ENCODE data around the gene HTR1E. TPM values are rescaled to one million over a fixed set of nuclear protein-coding genes. Genes with fewer than 3 reads are reported as not detected.

The HTR1E gene
- polyA plus RNA-seq, 1 donor, result 0.07 TPM

DNA sequence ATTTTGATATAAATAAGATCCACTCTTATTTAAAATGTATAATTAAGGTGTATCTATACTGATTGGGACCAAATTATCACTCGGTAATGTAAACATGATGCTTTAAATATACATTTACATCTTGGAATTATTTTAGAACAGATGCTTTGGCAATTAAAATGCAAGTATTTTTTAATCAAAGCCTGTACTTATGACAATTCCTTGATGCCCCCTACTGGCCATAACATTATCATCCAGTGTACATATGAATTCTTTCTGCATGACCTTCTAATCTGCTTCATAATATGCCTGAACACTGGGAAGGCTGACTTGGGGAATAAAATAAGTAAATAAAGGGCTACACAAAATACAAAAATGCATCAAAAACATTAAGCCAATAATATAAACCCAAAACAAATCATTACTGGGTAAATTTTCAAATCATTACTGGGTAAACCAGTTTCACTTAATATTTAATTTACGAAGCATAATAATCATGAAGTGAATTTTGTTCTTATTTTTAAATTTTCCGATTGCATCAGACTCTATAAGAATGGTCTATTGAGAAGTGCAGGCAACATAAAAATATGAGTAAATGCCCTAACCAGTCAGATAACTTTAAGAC is 92.5 kb downstream of the HTR1E start:
- no peaks in the 10 kb centered on the region for H3K27me3 ChIP-seq (ENCODE audit: control insufficient read depth, insufficient read depth, low read length)
- H3K9me3 ChIP-seq (ENCODE audit: control insufficient read depth, low read depth, low read length), result no peaks in the 10 kb centered on the region
- H3K27ac ChIP-seq (ENCODE audit: low read length), result no peak overlapping the region
- no peaks in the 10 kb centered on the region for H3K36me3 ChIP-seq (ENCODE audit: control insufficient read depth, insufficient read depth, low read length)
- no peak overlapping the region for H3K4me3 ChIP-seq (ENCODE audit: low read length)
- DNase-seq, result no peak
- 75% methylated on average over 2 of the region's 3 CpGs for WGBS (ENCODE audit: insufficient coverage, low lambda C conversion rate)
- H3K4me1 ChIP-seq (ENCODE audit: control insufficient read depth, insufficient read depth, low read length), result no peaks in the 10 kb centered on the region

DNA sequence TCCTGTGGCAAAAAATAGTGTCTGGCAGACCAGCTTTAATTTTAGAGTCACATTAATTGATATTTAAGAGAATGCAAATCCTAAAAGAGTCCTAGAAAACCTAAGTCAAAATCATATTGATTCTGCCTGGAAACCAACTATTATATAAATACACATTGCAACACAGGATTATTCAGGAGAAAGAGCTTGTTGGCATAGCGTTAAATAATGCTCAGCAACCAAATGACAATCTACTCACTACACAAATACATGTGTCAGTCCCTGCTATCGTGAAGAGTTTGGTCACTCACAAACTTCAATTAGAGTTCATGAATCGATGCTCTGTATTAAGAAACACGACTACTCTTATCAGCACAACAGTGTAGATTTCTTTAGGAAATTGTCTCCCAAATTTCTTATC is 103.4 kb downstream of the HTR1E start:
- H3K4me3 ChIP-seq (ENCODE audit: low read length), result no peak overlapping the region
- no peaks in the 10 kb centered on the region for H3K9me3 ChIP-seq (ENCODE audit: control insufficient read depth, low read depth, low read length)
- no peaks in the 10 kb centered on the region for H3K36me3 ChIP-seq (ENCODE audit: control insufficient read depth, insufficient read depth, low read length)
- H3K27ac ChIP-seq (ENCODE audit: low read length), result no peak overlapping the region
- WGBS (ENCODE audit: insufficient coverage, low lambda C conversion rate), result 100% methylated on average over 1 of the region's 4 CpGs
- H3K4me1 ChIP-seq (ENCODE audit: control insufficient read depth, insufficient read depth, low read length), result no peaks in the 10 kb centered on the region
- no peak for DNase-seq
- H3K27me3 ChIP-seq (ENCODE audit: control insufficient read depth, insufficient read depth, low read length), result no peaks in the 10 kb centered on the region

DNA sequence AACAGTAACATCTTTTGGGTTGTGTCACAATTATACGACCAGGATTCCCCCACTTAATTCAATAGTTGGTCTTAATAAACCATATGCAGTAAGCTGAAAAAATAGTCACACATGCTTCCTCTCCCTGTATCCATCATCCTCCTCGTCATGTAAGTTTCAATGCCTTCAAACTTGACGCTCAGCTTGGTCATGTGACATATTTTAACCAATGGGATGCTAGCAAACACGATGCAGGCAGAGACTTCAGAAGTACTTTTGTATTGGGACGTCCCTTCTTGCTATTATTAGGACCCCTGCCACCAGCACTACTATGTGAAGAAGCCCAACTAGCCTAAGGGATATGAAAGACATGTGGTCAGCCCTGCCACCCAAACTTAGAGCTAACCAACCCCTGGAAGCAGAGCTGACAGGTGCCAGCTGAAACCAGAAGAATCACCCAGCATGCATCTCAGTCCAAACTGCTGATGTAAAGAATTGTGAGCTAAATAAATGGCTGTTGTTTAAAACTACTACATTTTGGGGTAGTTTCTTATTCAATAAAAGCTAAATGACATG is 108.3 kb downstream of the HTR1E start:
- Histone ChIP-seq H3K27ac (ENCODE audit: low read length) (no peak overlapping the region), H3K9me3 (ENCODE audit: control insufficient read depth, low read depth, low read length) (no peaks in the 10 kb centered on the region), H3K4me1 (ENCODE audit: control insufficient read depth, insufficient read depth, low read length) (no peaks in the 10 kb centered on the region), H3K36me3 (ENCODE audit: control insufficient read depth, insufficient read depth, low read length) (no peaks in the 10 kb centered on the region), H3K27me3 (ENCODE audit: control insufficient read depth, insufficient read depth, low read length) (no peaks in the 10 kb centered on the region), H3K4me3 (ENCODE audit: low read length) (no peak overlapping the region)
- WGBS (ENCODE audit: insufficient coverage, low lambda C conversion rate), result no CpG with 5 or more reads among the region's 5 CpGs
- no peak for DNase-seq

DNA sequence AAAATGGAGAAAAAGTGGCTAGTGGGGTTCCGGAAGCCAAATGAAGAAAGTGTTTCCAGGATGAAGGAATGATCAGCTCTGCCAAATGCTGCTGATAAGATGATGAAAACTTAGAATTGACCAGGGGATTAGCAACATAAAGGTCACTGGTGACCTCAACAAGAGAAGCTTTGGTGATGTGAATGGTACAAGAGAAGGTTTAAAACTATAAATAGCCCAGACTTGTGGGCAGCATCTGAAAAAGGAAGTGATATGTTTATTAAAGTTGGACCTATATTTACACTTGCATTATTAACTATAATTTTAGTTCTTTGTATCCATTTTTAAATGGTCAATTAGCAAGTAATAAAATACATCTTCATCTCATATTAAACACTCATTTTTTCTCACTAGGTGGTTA is 112.5 kb downstream of the HTR1E start:
- no peak overlapping the region for H3K27ac ChIP-seq (ENCODE audit: low read length)
- WGBS (ENCODE audit: insufficient coverage, low lambda C conversion rate), result 100% methylated on average over 1 of the region's 1 CpG
- no peaks in the 10 kb centered on the region for H3K4me1 ChIP-seq (ENCODE audit: control insufficient read depth, insufficient read depth, low read length)
- H3K27me3 ChIP-seq (ENCODE audit: control insufficient read depth, insufficient read depth, low read length), result no peaks in the 10 kb centered on the region
- no peak for DNase-seq
- H3K9me3 ChIP-seq (ENCODE audit: control insufficient read depth, low read depth, low read length), result no peaks in the 10 kb centered on the region
- no peak overlapping the region for H3K4me3 ChIP-seq (ENCODE audit: low read length)
- no peaks in the 10 kb centered on the region for H3K36me3 ChIP-seq (ENCODE audit: control insufficient read depth, insufficient read depth, low read length)

DNA sequence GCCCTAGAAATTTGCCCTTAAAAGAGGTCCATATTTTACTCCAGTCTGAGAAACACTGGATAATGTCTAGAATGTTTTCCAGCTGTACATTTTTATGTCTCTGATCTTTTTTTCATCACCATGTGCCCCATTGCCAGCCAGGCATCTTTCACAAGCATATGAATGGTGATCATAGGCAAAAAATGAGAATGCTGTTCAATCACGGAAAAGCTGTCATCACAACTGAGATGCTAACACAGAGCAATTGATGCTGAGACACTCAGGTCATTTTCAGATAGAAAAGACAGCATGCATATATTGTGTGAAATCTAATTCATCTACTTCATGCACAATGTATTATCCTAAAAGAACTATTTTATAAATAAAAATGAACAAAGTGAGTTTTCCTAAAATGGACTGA is 116.0 kb downstream of the HTR1E start:
- no peak for DNase-seq
- no CpG with 5 or more reads among the region's 1 CpG for WGBS (ENCODE audit: insufficient coverage, low lambda C conversion rate)

DNA sequence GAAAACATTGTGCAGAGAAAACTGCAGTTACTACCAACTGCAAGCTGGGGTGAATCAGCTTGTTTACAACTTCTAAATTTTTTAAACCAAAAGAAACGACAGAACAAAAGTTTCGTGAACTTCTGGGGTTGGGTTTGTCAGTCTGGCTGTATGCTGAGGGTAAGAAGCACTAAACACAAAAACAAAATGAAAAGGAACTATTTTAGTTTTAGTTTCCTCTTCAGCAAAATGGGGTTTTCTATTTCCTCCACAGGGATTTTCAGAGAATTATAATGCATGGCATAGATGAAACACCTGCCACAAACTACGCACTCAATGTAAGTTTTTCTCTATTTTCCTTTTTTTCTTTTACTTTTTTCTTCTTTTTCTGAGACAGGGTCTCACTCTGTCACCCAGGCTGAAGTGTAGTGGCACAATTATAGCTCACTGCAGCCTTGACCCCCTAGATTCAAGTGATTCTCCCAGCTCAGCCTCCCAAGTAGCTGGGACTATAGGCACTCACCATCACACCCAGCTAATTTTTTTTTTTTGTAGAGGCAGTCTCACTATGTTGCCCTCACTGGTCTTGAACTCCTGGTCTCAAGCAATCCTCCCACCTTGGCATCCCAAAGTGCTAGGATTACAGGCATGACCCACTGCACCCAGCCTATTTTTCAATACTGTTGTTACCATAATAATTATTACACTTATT is 117.0 kb downstream of the HTR1E start:
- no peaks in the 10 kb centered on the region for H3K4me1 ChIP-seq (ENCODE audit: control insufficient read depth, insufficient read depth, low read length)
- DNase-seq, result no peak
- H3K9me3 ChIP-seq (ENCODE audit: control insufficient read depth, low read depth, low read length), result no peaks in the 10 kb centered on the region
- no peaks in the 10 kb centered on the region for H3K36me3 ChIP-seq (ENCODE audit: control insufficient read depth, insufficient read depth, low read length)
- WGBS (ENCODE audit: insufficient coverage, low lambda C conversion rate), result 95% methylated on average over 2 of the region's 3 CpGs
- H3K27me3 ChIP-seq (ENCODE audit: control insufficient read depth, insufficient read depth, low read length), result no peaks in the 10 kb centered on the region
- H3K27ac ChIP-seq (ENCODE audit: low read length), result no peak overlapping the region
- H3K4me3 ChIP-seq (ENCODE audit: low read length), result no peak overlapping the region

More for the DNA sequence above, 116.0 kb downstream of the HTR1E start:
- Histone ChIP-seq H3K27ac (ENCODE audit: low read length) (no peak overlapping the region), H3K36me3 (ENCODE audit: control insufficient read depth, insufficient read depth, low read length) (no peaks in the 10 kb centered on the region), H3K27me3 (ENCODE audit: control insufficient read depth, insufficient read depth, low read length) (no peaks in the 10 kb centered on the region), H3K4me3 (ENCODE audit: low read length) (no peak overlapping the region), H3K9me3 (ENCODE audit: control insufficient read depth, low read depth, low read length) (no peaks in the 10 kb centered on the region), H3K4me1 (ENCODE audit: control insufficient read depth, insufficient read depth, low read length) (no peaks in the 10 kb centered on the region)

DNA sequence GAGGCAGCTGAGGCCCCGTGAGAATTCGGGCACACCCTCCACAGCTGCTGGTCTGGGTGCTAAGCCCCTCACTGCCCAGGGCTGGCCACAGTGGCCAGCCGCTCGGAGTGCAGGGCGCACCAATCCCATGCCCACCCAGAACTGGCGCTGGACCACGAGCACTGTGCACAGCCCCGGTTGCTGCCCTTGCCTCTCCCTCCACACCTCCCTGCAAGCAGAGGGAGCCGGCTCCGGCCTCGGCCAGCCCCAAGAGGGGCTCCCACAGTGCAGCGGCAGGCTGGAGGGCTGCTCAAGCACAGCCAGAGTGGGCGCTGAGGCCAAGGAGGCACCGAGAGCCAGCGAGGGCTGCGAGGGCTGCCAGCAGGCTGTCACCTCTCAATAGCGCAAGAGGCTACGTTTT is 122.6 kb downstream of the HTR1E start:
- peaks cover 3% of the 10 kb centered on the region for H3K9me3 ChIP-seq (ENCODE audit: control insufficient read depth, low read depth, low read length)
- H3K27me3 ChIP-seq (ENCODE audit: control insufficient read depth, insufficient read depth, low read length), result no peaks in the 10 kb centered on the region
- DNase-seq, result no peak
- no CpG with 5 or more reads among the region's 18 CpGs for WGBS (ENCODE audit: insufficient coverage, low lambda C conversion rate)
- no peak overlapping the region for H3K27ac ChIP-seq (ENCODE audit: low read length)
- no peaks in the 10 kb centered on the region for H3K4me1 ChIP-seq (ENCODE audit: control insufficient read depth, insufficient read depth, low read length)
- H3K36me3 ChIP-seq (ENCODE audit: control insufficient read depth, insufficient read depth, low read length), result no peaks in the 10 kb centered on the region
- no peak overlapping the region for H3K4me3 ChIP-seq (ENCODE audit: low read length)

DNA sequence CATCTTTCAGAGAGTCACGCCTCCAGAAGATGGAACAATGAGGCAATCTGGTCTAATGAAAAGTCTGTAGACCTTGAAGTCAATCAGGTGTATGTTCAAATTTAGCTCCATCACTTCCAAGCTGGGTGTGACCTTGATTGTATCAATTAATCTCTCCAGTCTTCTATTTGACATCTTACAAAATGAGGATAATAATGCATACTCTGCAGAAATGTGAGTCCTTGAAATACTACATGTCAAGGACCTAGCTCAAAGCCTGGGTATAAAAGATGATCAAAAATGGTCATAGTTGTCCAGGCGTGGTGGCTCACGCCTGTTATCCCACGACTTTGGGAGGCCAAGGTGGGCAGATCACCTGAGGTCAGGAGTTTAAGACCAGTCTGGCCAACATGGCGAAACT is 127.8 kb downstream of the HTR1E start:
- no peak for DNase-seq
- Histone ChIP-seq H3K9me3 (ENCODE audit: control insufficient read depth, low read depth, low read length) (peaks cover under 1% of the 10 kb centered on the region), H3K27me3 (ENCODE audit: control insufficient read depth, insufficient read depth, low read length) (no peaks in the 10 kb centered on the region), H3K36me3 (ENCODE audit: control insufficient read depth, insufficient read depth, low read length) (no peaks in the 10 kb centered on the region), H3K4me1 (ENCODE audit: control insufficient read depth, insufficient read depth, low read length) (peaks cover 2% of the 10 kb centered on the region), H3K4me3 (ENCODE audit: low read length) (no peak overlapping the region), H3K27ac (ENCODE audit: low read length) (no peak overlapping the region)
- WGBS (ENCODE audit: insufficient coverage, low lambda C conversion rate), result no CpG with 5 or more reads among the region's 5 CpGs

Other genes with a start within 250 kb of the HTR1E start
- gene CGA, start 157.6 kb downstream of the HTR1E start, polyA plus RNA-seq, result 0.04 TPM
- gene ZNF292, start 218.0 kb downstream of the HTR1E start, polyA plus RNA-seq, result 23.9 TPM